ENCODE results near the gene THRB.

THRB gene

DNA sequence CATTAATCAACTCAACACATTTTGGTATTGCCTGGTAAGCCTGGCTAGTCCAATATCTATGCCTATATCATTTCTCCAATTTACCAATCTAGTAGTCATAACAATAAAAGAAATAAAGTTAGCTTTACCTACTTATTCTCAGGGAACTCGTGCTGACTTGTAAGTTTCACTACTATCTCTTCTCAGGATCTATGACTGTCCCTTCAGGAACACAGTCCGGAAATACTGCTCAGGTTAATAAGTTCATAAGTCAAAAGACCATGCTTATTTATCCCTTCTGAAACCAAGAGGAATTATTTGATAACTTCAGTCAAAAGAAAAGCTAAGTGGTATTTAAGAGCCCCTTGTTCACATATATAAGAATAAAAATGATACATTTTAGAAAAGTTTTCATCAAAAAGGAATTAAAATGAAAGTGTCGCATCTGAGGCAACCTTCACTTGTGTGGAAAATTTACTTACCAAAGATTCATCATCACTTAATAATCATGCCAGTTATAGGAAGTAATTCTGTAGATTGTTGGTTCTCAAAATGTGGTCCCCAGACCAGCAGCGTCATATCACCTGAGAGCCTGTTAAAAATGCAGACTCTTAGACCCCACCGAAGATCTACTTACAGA lies 15.5 kb upstream of the THRB start:
- no peak for DNase-seq

DNA sequence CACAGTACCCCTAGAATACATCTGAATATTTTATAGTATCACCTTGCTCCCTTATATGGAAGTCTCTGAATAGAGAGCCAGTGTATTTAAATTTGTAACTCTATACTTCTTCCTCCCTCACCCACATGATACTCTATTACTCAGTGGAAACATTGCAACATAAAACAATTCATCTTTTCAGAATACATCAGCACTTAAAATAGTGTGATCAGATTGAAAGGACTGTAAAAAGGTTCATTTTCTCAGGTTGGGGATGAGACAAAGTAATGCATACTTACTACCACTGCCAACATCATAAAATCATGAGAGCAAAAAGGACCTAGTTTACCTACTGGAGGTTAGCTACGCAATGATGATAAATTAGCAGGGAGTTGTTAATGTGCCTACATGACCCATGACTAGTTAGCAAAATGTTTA lies 13.8 kb upstream of the THRB start:
- no peak for DNase-seq

DNA sequence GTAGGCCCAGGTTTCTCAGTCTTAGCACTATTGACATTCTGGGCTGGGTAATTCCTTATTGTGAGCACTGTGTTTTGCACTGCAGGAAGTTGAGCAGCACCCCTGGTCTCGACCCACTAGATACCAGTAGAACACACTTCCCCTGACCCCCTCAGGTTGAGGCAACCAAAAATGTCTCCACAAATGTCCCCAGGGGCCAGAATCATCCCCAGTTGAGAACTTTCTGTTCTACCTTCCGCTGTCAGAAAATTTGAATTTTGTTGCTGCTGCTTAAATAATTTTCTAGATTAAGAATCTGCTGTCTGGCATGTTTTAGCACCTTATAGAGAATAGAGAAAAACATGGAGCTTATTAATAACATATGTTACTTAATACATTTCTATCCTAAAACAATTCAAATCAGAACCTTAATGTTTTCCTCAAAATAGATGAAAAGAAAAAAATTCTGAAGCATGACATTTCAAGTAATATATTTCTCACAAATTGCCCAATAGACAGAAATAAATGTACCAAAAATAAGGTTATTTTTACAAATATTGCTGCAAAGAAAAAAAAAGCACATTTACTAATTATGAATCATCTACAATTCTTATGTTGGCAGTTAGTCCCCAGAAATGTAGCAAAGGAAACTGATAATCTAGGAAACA lies 13.2 kb upstream of the THRB start:
- DNase-seq: no peak

DNA sequence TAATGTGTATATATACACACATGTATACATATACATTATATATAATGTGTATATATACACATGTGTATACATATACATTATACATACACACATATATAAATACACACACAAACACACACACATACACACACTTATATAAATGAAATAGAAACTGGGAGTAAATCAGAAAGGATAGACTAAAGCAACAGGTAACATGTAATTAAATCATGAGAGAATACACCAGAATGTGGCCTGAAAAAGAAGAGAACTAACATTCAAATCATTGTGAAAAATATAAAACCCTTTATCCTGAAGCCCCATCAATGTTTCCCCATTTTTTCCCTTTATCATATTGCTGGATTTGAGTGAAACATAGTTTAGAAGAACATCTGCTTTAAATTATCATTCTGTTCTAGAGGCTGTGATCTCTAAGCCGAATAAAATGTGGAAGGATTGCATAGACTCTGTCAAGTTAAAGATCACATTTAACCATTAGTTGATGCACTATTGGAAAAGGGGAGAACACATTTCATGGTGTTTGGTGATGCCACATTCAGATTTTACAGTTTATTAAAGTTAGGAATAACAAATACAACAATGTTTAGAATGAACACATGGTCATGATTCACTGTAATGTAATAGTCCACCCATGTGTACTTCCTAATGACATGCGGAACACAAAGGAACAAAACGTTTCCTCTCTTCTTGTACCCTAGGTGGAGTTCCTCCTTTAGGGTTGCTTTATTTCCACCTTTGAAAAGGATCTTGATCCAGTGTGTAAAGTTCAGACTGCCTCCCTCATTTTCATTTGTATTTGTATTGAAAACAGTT lies 12.5 kb upstream of the THRB start:
- no peak for DNase-seq

DNA sequence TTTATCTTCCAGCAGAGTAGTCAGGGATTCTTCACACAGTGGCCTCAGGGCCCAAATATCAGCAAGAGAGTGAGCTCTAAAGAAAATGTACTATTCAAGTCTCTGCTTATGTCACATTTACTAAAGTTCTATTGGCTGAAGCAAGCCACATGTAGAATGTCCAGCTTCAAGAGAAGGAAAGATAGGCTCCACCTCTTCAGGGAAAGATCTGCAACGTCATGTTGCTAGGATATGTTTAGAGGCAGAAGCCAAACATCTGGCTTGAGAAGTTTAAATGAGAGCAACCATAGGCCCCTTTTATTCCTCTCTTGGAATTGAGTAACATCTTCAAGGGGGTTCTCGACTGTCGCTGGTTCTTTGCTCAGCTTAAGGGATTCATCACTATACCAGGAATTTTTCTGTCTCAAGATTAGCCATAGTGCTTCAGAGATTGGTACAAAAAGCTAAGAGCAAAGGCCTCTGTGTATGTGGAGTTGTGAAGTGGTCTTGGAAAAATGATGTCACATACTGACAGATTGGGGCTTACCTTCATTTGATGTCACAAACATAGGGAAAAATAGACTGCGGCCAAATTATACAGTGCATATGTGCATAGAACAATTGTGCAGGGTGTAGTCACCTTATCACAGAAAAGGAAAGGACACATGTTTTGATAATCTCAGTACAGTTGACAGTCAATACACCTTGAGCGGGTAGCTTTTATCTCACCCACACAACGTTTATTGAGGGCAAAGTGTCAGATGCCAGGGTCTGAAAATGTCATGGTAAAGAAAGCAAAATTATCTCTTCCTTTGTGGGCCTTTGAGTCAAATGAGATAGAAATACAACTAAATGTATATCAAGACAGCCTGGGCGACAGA lies 11.3 kb upstream of the THRB start:
- DNase-seq: no peak

DNA sequence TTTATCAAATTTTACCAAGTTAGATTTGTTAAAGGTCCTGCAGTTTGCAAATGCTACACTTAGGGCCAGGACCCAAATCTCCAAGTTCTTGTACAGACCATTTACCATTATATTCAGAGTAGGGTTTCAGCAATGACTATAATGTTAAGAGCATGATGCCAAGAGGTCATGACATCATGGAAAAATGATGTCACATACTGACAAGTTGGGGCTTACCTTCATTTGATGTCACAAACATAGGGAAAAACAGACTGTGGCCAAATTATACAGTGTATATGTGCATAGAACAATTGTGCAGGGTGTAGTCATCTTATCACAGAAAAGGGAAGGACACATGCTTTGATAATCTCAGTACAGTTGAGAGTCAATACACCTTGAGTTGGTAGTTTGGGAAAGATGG lies 10.1 kb upstream of the THRB start:
- no peak for DNase-seq

DNA sequence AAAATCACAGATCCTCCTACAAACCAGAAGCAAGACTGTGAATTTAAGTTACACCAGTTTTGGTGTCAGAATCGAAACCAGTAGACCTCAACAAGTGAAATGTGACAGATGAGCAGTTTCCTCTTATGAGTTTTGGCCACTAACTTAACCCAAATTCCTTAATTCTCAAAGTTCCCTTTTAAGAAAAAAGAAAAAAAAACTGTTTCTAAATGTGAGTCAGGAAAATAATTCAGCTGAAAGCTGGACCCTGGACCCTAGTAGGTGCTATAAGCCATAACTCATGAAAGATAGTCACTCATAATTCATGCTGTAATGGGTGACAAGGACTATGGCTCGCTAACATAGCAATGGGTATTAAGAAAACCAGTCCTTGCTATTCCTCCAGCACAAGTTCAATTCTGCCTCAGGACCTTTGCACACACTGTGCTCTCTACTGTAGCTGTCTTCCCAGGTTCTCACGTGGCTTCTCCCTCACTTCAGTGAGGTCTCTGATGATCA lies 9.0 kb upstream of the THRB start:
- no peak for DNase-seq

DNA sequence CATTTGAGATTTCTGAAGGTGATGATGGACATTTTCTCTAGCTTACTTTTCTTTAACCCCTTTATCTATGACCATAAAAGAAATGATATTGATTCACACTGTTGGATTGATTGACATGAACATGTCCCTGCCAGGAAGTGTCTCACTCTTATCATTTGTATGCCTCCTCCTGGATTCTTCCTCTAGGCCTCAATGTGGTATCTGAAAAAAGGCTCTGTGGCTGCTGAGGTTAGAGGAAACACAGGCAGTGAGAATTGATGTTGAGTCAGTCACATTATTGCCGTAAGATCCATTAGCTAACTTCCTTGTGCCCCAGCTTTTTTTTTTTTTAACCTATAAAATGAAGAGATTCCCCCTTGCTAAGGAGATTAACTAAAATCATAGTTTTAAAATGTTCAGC lies 8.0 kb upstream of the THRB start:
- DNase-seq: peak in 1 of 2 donors; percentile 42

DNA sequence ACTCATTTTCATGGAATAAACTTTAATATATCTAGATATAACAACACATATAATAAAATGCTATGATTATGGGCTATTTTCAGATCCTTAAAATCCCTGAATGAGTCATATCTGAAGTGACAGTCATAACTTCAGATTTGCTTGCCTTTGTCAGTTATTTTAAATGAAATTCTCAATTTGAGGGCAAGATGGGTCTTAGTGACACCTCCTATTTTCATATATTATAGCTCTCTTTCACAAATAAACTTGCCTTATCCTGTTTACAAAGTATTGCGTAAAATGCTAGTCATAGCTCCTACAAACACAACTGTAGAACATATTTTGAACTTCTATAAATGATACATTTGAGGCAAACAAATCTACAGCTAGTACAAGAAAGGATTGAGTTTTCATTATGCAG lies 6.2 kb upstream of the THRB start:
- DNase-seq: no peak

DNA sequence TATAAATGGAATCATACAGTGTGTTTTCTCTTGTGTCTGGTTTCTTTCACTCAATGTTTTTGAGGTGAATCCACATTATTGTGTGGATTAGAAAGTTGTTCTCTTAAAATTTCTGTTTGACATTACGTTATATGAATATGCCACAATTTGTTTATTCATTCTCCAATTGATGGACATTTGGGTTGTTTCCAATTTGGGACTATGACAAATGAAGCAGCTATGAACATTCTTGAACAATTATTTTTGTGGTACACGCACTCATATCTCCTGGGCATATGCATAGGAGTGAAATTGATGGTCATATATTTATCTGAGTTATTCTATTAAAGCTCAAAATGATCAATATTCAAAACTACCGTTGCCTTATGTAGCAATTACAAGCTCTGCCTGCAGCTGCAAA lies 5.3 kb upstream of the THRB start:
- DNase-seq: no peak

DNA sequence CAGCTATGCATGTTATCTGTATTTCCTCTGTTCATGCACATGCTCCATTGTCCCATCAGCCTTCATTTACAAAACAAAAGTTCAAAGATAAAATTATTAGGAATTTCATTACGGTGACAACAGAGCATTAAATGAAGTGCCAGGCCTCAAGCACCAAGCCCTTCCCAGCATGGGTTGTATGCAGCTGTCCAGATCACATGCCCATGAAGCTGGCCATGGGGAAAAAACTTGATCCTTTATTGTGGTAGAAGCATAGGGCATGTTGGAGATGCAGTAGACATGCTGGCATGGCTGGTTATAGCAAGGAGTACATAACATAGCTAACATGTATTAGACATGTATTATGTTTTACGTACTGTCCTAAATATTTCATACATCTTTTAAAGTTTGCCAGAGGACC lies 4.1 kb upstream of the THRB start:
- DNase-seq: no peak

DNA sequence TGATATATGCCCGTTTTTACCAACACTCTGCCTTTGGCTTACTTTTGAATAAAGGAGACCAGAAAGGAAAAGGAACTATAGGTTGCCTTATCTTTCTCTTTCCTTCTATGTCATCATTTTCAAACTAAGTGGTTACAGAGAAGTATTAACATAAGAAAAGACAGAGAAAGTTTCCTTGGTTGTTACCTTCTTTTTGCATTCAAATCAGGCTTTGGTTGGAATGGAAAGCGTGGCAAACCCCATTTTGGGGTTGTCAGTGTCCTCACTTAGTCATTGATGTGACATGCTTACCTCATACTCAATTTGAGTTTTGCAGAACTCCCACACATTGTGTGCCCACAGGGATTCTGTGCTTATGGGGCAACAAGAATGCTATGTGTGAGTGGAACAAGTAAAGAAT lies 3.7 kb upstream of the THRB start:
- DNase-seq: no peak

DNA sequence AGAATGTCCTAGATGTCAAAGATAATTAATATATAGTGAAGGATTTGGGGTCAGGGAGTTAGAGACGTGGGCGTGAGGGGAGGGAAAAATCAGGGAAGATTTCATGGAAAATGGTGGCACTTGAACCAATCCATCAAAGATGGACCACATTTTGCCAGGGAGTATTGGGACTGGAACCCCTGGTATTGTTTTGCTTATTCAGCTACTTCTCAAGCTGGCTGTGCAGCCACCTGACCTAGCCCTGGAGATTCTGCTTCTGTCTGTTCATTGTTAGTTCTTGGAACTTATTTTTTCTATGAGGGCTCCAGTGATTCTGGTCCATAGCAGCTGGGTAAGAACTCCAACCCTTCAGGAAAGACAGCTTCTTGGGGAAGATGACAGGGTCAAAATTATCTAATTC lies 3.3 kb upstream of the THRB start:
- DNase-seq: no peak

DNA sequence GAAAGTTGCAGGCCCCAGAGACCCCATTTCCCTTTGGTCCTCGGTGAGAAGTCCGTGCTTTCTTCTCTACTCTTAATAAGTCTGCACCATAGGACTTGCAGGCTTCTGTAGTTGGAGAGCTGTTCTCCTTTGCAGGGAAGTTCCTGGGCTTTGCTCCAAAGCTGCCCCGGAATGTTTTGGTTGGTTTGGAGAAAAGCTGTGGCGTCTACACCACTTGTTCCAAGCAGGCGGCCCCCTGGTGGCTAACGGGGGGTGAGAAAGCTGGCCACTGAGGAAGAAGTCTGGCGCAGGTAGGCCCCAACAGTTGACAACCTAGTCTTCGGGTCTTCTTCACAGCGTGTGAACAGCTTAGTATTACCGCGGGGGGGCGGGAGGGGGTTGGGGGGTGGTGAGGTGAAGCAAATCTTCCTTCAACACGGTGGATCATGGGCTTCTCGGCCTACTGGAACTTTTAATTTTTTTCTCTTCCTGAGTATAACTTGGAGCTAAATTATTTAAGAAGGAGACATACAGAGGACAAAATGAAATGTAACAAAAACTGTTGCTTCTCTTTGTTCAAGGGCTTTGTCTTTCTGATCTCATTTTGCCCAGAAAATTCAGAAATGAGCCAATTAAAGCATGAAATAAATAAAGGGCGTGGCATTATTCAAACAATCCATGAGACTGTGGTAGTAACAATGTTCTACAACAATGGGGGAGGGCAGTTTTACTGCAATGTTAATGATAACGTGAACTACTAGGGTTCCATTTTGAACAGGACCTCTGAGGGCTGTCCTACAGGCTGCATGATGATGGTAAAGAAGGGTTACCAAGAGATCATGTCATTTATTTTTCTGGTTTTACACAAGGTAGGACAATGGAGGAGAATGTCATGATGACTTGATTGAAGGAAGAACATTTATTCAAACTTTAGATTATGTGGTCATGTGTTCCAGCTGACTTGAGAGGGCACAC lies 2.2 kb upstream of the THRB start:
- DNase-seq: no peak

DNA sequence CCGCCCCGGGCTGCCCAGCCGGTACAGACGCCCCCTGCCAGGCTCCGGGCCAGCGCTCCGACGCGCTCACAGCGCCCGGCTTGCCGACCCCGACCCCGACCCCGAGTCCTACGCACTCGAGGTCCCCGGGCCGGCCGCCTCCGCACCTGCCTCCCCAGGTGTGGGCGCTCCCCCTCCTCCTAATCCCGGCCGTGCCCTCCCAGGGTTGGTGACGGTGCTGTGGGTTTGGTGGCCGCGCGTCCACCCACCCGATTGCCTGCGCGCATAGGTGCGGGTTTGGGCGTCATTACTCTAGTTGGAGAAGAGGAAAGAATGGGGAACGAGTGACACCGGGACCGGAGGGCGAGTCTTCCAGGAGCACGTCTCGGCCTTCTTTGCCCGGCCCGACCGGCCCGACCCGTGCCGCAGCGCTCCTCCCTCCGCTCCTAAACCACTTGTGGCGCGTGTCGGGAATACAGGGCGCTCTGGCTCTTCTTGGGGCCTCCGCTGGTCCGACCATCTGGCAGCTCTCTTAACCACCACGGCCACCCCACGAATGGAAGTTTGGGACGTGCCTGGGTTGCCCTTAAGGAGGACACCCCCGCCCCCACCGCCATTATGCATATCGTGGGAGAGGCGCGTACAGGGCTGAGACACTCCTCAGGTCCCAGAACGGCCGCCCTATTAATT lies 810 bp upstream of the THRB start:
- no peak for DNase-seq

DNA sequence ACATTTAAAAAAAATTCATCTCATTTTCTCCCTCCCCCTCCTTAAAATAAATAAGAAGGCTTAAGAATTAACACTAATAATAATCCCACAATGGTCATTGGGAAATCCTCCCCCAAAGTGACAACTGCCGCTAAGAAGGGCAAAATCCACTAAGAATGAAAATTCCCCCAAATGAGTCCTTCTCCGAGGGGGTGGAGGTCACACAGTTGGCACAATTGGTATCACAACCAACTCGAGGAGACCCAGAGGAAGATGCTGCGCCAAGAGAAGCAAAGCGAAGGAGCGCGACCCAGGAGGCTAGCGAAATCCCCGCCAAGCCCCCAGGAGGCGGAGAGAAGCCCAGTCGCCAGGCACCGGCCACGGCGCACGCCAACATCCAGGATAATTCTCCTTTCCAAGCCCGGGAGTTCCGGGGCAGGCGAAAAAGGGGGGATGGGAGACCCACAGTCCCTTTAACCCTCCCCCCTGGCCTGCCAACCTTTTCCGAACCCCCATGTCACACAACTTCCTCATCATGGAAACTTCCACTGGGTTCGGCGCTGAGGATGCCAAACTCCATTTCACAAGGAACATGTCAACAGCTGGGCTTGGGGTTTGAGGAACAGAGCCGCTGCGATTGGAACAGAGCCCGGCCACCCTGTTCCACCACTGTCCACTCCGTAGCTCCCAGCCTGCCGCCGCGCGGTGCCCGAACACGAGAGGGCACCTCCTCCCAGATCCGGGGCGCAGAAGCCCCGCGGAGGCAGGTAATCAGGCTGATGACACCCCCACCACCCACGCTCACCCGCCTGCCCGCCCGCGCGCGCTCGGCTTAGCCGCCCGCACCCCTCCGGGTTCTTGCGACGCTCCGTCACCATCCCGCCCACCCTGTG lies 668 bp downstream of the THRB start:
- DNase-seq: no peak

DNA sequence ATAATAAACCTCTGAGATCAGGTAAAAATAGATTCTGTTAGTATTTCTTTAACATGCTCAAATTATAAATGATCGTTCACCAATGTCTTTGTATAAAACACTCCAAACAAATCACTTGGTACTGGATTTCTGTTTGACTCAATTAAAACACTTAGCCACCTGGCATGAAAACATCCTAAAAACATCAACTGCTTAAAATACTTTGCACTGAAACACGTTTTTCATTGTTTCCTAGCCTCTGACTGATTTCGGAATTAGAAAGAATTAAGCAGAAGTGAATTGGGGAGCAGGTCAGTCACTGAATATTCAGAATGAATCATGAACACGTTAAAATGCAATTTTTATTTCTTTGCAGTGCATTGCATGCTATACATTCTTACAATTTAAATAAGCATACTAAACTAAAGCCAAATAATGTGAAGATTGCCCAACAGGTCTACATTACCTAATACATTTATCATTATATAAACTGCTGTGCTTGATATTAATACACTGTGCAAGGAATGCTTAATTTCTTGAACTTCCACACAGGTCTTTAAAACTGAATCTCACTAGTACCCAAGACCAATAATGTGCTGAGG lies 1.6 kb downstream of the THRB start:
- no peak for DNase-seq

DNA sequence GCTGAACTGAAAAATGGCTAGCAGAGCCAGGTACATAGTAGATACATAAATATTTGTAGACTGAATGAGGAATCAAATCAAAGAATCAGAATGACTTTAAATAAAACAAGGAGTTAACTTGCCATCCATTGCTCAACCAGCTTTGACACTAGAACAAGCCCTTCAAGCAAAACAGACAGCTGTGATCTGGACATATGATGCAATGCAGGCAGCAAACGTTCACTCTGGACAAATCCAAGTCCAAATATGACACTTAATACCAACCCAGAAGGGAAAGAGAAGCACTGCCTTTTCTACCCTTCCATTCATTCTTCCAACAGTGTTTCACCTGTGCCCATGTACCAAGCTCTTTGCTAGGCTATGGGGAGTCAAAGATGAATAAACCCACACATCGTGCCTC lies 4.5 kb downstream of the THRB start:
- no peak for DNase-seq

DNA sequence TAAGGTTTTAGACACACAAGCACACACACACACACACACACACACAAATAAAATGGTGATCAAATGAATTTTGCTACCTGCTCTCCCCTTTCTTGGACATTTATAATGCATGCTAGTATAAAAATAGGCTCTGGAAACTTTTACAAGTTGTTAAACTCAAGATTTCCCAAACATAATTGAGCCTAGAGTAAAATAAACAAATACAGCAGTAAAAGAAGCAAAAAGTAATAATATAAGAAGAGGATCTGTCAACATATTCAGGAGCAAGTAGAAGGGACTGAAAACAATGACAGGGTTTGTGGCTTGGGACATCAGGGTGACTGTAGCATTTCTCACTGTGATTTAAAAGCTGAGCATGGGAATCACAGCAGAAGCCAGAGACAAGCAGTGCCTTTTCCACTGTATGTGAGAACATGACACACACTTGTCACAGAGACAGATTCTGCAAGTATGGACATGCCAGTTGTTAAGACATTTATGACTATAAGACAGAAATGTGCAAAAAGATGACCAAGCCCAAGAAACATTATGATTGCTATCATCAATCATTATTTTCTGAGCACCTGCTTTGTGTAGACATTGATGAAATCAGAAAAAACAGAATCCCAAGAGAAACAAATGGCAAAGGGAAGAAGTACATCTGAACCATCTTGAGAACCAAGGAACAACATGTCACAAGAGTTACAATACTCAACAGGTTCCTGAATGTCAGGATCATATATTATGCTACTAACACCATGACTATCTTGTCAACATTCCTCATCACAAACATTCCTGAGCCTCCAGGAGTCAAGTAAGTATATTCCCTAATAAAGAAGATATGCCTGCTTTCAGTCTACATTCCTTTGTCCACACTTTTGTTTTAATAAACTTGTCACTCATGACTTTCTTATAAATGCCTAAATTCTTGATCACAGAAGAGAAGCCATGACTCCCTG lies 7.1 kb downstream of the THRB start:
- DNase-seq: no peak
